Cardiac fibroblast (primary cell): ENCODE measurements around the gene HP1BP3.
A peak's percentile ranks its signal among the peaks of the same experiment; 100 is the strongest.

Source experiments
- DNase-seq, 2 donors: peaks; one replicate each; pipeline versions ENCODE4 v3.0.0 to v3.0.0-alpha.2; 2010; ENCODE audit warnings: low read depth in 2 of 2
- H3K4me3 ChIP-seq, 2 donors: replicated peaks in 1 of 2; 1 replicate in 1 of 2; 2 replicates in 1 of 2; pipeline ENCODE4 v1.5.1; 2011; ENCODE audit warnings: low read depth in 2 of 2, low read length in 2 of 2, mild to moderate bottlenecking in 2 of 2, moderate library complexity in 1 of 2
- CTCF ChIP-seq: IDR thresholded peaks from one replicate; pipeline ENCODE4 v1.5.1; 2011; ENCODE audit warnings: low read depth, mild to moderate bottlenecking, low read length, inconsistent platforms

HP1BP3 gene

DNA sequence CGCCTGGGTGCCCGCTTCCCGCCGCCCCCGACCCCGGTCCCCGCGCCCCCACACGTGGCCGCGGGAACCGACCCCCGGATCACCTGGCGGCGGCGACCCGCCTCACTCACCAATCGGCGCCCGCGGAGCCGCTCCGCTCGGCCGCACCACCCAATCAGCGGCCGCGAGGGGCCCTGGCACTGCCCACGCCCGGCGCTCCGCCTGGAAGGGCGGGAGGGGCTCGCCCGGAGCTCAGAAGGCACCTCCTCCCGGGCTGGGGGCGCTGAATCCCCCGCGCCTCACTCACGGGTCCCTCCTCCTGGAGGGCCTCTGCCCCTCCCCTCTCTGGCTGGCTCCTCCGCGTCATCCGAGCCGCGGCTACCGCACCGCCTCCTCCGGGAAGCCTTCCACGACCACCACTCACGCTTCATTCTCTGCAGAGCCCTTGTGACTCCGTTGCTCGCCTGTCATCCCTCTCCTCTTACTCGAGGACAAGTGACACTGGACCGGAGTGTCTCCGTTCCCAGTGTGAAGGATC, 55.0 kb downstream of the HP1BP3 start:
- DNase-seq, result peak; percentile 52 to 65
- H3K4me3 ChIP-seq, result peak overlapping the region; percentile 60 to 62
- TF ChIP-seq CTCF, result no peak

DNA sequence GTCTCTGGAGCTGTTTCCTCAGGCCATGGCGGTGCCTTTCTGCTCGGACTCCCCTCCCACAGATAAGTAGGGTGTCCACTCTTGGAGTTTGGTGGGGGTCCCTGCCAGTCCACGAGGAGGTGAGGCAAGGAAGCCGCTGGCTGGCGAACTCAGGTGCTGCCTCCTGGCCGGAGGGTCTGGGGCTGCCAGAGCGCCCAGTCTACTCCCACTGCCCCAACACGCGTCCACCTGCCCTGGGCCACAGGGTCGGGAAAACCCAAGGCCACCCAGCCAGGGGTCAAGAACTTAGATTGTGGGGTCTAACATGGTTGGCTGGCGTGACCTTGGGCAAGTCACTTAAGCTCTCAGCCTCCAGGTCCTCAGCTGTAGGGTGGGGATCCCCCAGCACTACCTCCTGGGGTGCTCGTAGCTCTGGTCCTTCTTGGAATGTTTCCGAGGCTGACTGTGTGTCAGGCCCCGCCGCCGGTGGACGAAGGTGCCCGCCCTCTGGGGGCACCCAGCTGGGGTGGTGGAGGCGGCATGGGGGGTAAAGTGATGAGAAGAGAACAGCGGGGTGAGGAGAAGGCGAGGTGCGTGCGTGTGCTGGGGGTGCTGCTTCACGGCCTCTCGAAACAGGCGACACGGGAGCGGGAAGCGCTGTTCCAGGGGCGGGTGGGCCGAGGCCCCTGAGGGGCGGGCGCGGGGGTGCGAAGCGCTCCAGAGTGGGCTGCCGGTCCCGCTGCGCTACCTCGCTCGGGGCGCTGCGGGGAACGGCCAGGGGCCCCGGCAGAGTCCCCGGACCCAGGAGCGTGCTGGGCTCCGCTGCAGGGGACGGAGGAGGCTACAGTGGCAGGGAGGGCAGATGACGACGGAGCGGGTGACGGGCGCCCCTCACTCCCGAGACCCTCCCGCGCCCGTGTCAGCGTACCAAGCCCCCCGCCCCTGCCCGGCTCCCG, 55.8 kb downstream of the HP1BP3 start:
- peak overlapping the region; percentile 45 to 62 for H3K4me3 ChIP-seq
- DNase-seq, result no peak
- TF ChIP-seq CTCF, result no peak

DNA sequence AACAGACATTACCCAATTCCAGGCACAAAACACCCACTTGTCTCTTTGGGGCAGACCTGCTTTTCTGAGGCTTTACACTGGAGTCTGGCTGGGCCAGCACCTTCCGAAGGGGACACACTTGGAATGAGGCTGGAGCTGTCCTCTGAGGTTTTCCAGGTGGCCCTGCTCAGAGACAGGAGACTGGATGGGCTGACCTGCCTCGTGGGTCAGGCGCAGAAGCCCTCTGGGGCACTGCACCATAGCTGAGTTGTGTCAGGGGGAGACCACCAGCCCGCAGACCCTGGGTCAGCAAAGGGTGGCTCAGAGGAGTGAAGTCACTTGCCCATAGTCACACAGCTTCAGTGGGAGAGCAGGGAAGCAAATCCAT, 56.4 kb downstream of the HP1BP3 start:
- no peak for DNase-seq
- no peak overlapping the region for H3K4me3 ChIP-seq
- TF ChIP-seq CTCF, result no peak

GRCh38 chr1:20729990-20730689, 57.0 kb downstream of the HP1BP3 start:
- DNase-seq, result no peak
- no peak overlapping the region for H3K4me3 ChIP-seq
- TF ChIP-seq CTCF, result no peak

- no peak for DNase-seq
- TF ChIP-seq CTCF, result no peak
- H3K4me3 ChIP-seq, result no peak overlapping the region
Observed at GRCh38 chr1:20729155-20729931, 57.8 kb downstream of the HP1BP3 start.

DNA sequence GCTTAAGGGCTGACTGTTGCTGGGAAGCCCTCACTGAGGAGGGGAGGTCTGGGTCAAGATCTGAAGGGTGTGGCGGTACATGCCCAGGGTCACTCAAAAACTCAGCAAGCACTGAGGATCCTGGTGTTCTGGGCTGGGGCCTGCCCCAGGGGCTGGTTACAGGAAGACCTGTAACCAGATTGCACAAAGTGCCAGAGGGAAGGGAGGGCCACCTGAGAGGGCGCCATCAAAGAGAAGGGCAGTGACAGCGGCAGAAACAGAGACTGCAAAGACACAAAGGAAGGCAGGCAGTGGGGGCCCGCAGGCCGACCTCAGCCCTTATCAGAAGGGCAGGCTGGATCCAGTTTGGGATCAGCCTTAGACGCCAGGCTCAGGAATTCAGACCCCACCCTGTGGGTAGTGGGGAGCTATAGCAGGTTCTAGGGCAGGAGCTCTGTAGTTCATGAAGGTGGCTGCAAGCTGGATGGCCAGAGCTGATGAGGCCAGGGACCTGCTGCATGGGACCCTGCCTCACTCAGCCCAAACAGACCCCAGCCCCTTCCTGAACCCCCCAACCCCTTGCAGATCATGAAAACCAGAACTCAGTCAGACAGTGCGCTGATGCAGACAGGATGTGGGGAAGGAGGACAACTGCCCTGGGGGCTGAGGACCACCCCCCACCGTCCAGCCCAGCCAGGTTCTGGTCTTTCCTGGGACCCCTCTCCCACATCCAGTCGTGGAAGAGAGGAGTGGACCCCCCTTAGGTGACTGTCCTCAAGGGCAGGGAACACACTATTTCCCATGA, 58.5 kb downstream of the HP1BP3 start:
- H3K4me3 ChIP-seq, result no peak overlapping the region
- TF ChIP-seq CTCF, result no peak
- DNase-seq, result no peak
